C4-2B (cell line): ENCODE data around the gene ECT2.
"Not testable (repeated sequence)": the region's sequence is repeated elsewhere in the genome, so short reads cannot be mapped to it uniquely, and the experiment has no call there.

Experiments
- CTCF ChIP-seq: fragments of 450-650 bp; conservative IDR thresholded peaks from 2 replicates; pipeline ENCODE4 v1.5.1; 2017; ENCODE audit warnings: mild to moderate bottlenecking
- ZFX ChIP-seq: fragments of 450-650 bp; IDR thresholded peaks from 2 replicates; pipeline ENCODE4 v1.6.1; 2017

GRCh38 chr3:172722536-172723040, 27.9 kb upstream of the ECT2 start:
- TF ChIP-seq CTCF, ZFX: not testable (repeated sequence)
